HG02870 (cell line): ENCODE measurements around the gene SDK1.
"Not testable (repeated sequence)": the region's sequence is repeated elsewhere in the genome, so short reads cannot be mapped to it uniquely, and the experiment has no call there.

Source experiments
- ATAC-seq: cut with Tn5 transposase; IDR thresholded peaks from one replicate; pipeline ENCODE4 v1.9.1; 2021; ENCODE audit warnings: mild to moderate bottlenecking, moderate library complexity; ENCODE audit not compliant: unreplicated experiment

Gene SDK1

GRCh38 chr7:4208086-4208485 lies 907.0 kb downstream of the SDK1 start:
- no peak for ATAC-seq

GRCh38 chr7:4208586-4208985 lies 907.5 kb downstream of the SDK1 start:
- no peak for ATAC-seq

GRCh38 chr7:4209126-4209525 lies 908.1 kb downstream of the SDK1 start:
- ATAC-seq = no peak

- no peak for ATAC-seq
These were observed 908.9 kb downstream of the SDK1 start for GRCh38 chr7:4209966-4210365.

- ATAC-seq = no peak
These were observed 909.8 kb downstream of the SDK1 start for GRCh38 chr7:4210821-4211220.

- no peak for ATAC-seq
These were observed 910.2 kb downstream of the SDK1 start for GRCh38 chr7:4211261-4211660.

- no peak for ATAC-seq
These were observed 911.3 kb downstream of the SDK1 start for GRCh38 chr7:4212376-4212775.

- ATAC-seq = no peak
These were observed 913.5 kb downstream of the SDK1 start for GRCh38 chr7:4214291-4215155.

GRCh38 chr7:4215176-4215720 lies 914.2 kb downstream of the SDK1 start:
- no peak for ATAC-seq

- ATAC-seq = no peak
These were observed 915.0 kb downstream of the SDK1 start for GRCh38 chr7:4216016-4216415.

- ATAC-seq = not testable (repeated sequence)
These were observed 916.1 kb downstream of the SDK1 start for GRCh38 chr7:4217126-4217660.

- no peak for ATAC-seq
These were observed 917.4 kb downstream of the SDK1 start for GRCh38 chr7:4218481-4218880.

GRCh38 chr7:4220011-4220410 lies 919.0 kb downstream of the SDK1 start:
- no peak for ATAC-seq

GRCh38 chr7:4221043-4221442 lies 920.0 kb downstream of the SDK1 start:
- ATAC-seq = no peak

- no peak for ATAC-seq
These were observed 921.6 kb downstream of the SDK1 start for GRCh38 chr7:4222676-4223075.

GRCh38 chr7:4225361-4225771 lies 924.3 kb downstream of the SDK1 start:
- ATAC-seq = no peak

GRCh38 chr7:4225881-4226523 lies 925.0 kb downstream of the SDK1 start:
- no peak for ATAC-seq

GRCh38 chr7:4226524-4226882 lies 925.5 kb downstream of the SDK1 start:
- no peak for ATAC-seq

GRCh38 chr7:4227105-4228010 lies 926.3 kb downstream of the SDK1 start:
- no peak for ATAC-seq

- ATAC-seq = no peak
These were observed 929.3 kb downstream of the SDK1 start for GRCh38 chr7:4230352-4230751.

- no peak for ATAC-seq
These were observed 932.1 kb downstream of the SDK1 start for GRCh38 chr7:4233146-4233545.
